HepG2 (cell line): Measurements from ENCODE around the gene CUL5. TPM values are rescaled to one million over a fixed set of nuclear protein-coding genes. Genes with fewer than 3 reads are reported as not detected.

Experiments
- AHR ChIP-seq: IDR thresholded peaks from 2 replicates; pipeline ENCODE4 v1.6.1; 2018; ENCODE audit warnings: missing genetic modification reagents, missing compliant biosample characterization
- IRX3 ChIP-seq: sonication (generic); formaldehyde crosslinking; IDR thresholded peaks from 2 replicates; pipeline ENCODE4 v1.8.1; 2023; ENCODE audit warnings: mild to moderate bottlenecking, low read depth, missing genetic modification reagents, borderline replicate concordance
- KLF13 ChIP-seq: sonication (generic); formaldehyde crosslinking; IDR thresholded peaks from 2 replicates; pipeline ENCODE4 v1.4.0; 2020; ENCODE audit warnings: mild to moderate bottlenecking, missing genetic modification reagents
- NAIF1 ChIP-seq: sonication (generic); formaldehyde crosslinking; IDR thresholded peaks from 2 replicates; pipeline ENCODE4 v1.5.0; 2020; ENCODE audit warnings: mild to moderate bottlenecking, missing genetic modification reagents, borderline replicate concordance
- PITX1 ChIP-seq: sonication (generic); formaldehyde crosslinking; IDR thresholded peaks from 2 replicates; pipeline ENCODE4 v1.5.1; 2020; ENCODE audit warnings: mild to moderate bottlenecking, missing genetic modification reagents
- SMAD1 ChIP-seq: sonication (generic); formaldehyde crosslinking; IDR thresholded peaks from 2 replicates; pipeline ENCODE4 v1.4.0; 2020; ENCODE audit warnings: missing genetic modification reagents, low read depth, mild to moderate bottlenecking, borderline replicate concordance
- STAT5B ChIP-seq: sonication (generic); formaldehyde crosslinking; IDR thresholded peaks from 2 replicates; pipeline ENCODE4 v1.4.0; 2020; ENCODE audit warnings: missing genetic modification reagents
- TBX2 ChIP-seq: sonication (generic); formaldehyde crosslinking; IDR thresholded peaks from 2 replicates; pipeline ENCODE4 v1.5.0; 2020; ENCODE audit warnings: missing genetic modification reagents, mild to moderate bottlenecking, borderline replicate concordance
- TBX3 ChIP-seq: fragments of 450-650 bp; IDR thresholded peaks from 2 replicates; pipeline ENCODE4 v1.6.1; 2017; ENCODE audit warnings: antibody characterized with exemption, mild to moderate bottlenecking, inconsistent platforms, borderline replicate concordance
- TEAD2 ChIP-seq: sonication (generic); formaldehyde crosslinking; IDR thresholded peaks from 2 replicates; pipeline ENCODE4 v1.9.0; 2021; ENCODE audit warnings: missing genetic modification reagents
- U2AF1 ChIP-seq: fragments of 200-400 bp; formaldehyde crosslinking; optimal IDR thresholded peaks from 2 replicates; pipeline ENCODE3; 2017; ENCODE audit warnings: mild to moderate bottlenecking, low read depth, low read length
- ZEB1 ChIP-seq: IDR thresholded peaks from 2 replicates; pipeline ENCODE4 v1.6.1; 2012; ENCODE audit warnings: mild to moderate bottlenecking, low read depth, inconsistent platforms; ENCODE audit not compliant: insufficient replicate concordance
- ZMYM2 ChIP-seq: sonication (generic); formaldehyde crosslinking; IDR thresholded peaks from 2 replicates; pipeline ENCODE4 v1.8.0; 2022; ENCODE audit warnings: mild to moderate bottlenecking, missing genetic modification reagents
- ZNF501 ChIP-seq: sonication (generic); formaldehyde crosslinking; IDR thresholded peaks from 2 replicates; pipeline ENCODE4 v1.5.1; 2020; ENCODE audit warnings: mild to moderate bottlenecking, moderate library complexity, missing genetic modification reagents
- ZNF567 ChIP-seq: sonication (generic); formaldehyde crosslinking; IDR thresholded peaks from 2 replicates; pipeline ENCODE4 v1.8.1; 2023; ENCODE audit warnings: mild to moderate bottlenecking, missing genetic modification reagents, borderline replicate concordance
- ZNF616 ChIP-seq: sonication (generic); formaldehyde crosslinking; IDR thresholded peaks from 2 replicates; pipeline ENCODE4 v1.5.0; 2020; ENCODE audit warnings: low read depth, mild to moderate bottlenecking, missing genetic modification reagents
- ZNF724P ChIP-seq: sonication (generic); formaldehyde crosslinking; IDR thresholded peaks from 2 replicates; pipeline ENCODE4 v1.8.0; 2022; ENCODE audit warnings: missing genetic modification reagents, borderline replicate concordance
- ZNF792 ChIP-seq: IDR thresholded peaks from 2 replicates; pipeline ENCODE4 v1.6.1; 2016
- ZNF891 ChIP-seq: sonication (generic); formaldehyde crosslinking; IDR thresholded peaks from 2 replicates; pipeline ENCODE4 v1.5.0; 2020; ENCODE audit warnings: mild to moderate bottlenecking, missing genetic modification reagents
- polyA plus RNA-seq, 8 experiments: library from polyadenylated mRNA; depleted of rRNA in 3 of 8; stranded (reverse) in 7 of 8; unstranded in 1 of 8; fragments of >200 nt; fragmentation: Illumina TruSeq in 4 of 8; extraction: Trizol in 4 of 8; gene quantifications; 2 replicates each; pipeline versions ENCODE4 v1.2.1 to v1.2.3, GENCODE V29; 2011 to 2016; ENCODE audit warnings: low read depth in 4 of 8, missing spikeins in 1 of 8, mixed read lengths in 1 of 8; ENCODE audit not compliant: insufficient read depth in 1 of 8
- total RNA-seq, 5 experiments: library from RNA; depleted of rRNA; stranded (reverse); fragments of >200 nt; fragmentation: Illumina TruSeq; extraction: Trizol; gene quantifications; 2 replicates each; pipeline ENCODE4 v1.2.3, GENCODE V29; 2016; ENCODE audit warnings: low read depth in 1 of 5
- TF ChIP-seq, protein P1 (sequence below): sonication (generic); formaldehyde crosslinking; IDR thresholded peaks from 2 replicates; pipeline ENCODE4 v1.8.0; 2022; ENCODE audit warnings: mild to moderate bottlenecking, missing genetic modification reagents, borderline replicate concordance
- TF ChIP-seq, protein P2 (sequence below): IDR thresholded peaks from 2 replicates; pipeline ENCODE4 v1.6.1; 2016
- TF ChIP-seq, protein P3 (sequence below): IDR thresholded peaks from 2 replicates; pipeline ENCODE4 v1.6.1; 2016; ENCODE audit warnings: low read depth
- TF ChIP-seq, protein P4 (sequence below): IDR thresholded peaks from 2 replicates; pipeline ENCODE4 v1.6.1; 2016; ENCODE audit warnings: mild to moderate bottlenecking, missing biosample characterization, missing genetic modification reagents
- TF ChIP-seq, protein P5 (sequence below): sonication (generic); formaldehyde crosslinking; IDR thresholded peaks from 2 replicates; pipeline ENCODE4 v1.4.0; 2020; ENCODE audit warnings: missing genetic modification reagents

CUL5 gene
- total and polyA plus RNA-seq, 2 of the 13 experiments (the other 11 are each of a cell fraction or from before 2014, with no cell fraction given), result 7.0 to 24.7 TPM

DNA sequence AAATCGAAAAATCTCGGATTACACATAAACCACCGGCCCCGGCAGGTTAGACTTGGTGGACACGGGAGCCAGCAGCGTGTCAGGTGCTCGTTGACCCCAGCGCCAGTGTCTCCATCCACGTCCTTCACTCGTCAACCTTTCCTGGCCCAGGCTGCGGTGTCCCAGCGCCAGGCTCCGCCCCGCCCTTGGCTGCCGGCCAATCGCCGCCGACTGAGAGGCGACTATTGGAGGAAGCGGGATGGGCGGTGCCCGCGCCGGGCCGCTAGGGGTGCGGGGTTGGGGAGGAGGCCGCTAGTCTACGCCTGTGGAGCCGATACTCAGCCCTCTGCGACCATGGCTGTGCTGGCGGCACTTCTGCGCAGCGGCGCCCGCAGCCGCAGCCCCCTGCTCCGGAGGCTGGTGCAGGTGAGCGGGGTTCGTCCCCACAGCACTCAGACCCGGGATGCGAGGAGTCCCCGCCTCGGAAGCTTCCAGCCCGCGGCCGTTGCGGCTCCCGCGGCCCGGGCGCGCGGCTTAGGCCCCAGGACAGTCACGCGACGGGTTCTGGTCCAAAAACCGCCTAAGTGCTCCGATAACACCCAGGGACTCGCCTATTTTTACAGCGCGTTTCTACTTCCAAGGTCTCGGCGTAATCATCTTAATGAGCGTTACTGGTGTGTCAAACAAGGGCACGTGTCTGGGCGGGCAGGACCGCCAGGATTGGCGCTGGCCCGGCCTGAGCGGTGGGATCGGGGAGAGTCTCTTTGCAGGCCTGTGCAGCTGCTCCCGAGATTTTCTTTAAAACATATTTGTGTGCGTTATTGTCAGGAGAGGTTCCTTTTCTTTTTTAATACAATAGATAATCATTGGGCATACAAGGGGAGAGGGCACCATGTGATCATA, 112.8 kb downstream of the CUL5 start, which contains the start of gene ACAT1 (continued):
- TF ChIP-seq, protein P1, sequence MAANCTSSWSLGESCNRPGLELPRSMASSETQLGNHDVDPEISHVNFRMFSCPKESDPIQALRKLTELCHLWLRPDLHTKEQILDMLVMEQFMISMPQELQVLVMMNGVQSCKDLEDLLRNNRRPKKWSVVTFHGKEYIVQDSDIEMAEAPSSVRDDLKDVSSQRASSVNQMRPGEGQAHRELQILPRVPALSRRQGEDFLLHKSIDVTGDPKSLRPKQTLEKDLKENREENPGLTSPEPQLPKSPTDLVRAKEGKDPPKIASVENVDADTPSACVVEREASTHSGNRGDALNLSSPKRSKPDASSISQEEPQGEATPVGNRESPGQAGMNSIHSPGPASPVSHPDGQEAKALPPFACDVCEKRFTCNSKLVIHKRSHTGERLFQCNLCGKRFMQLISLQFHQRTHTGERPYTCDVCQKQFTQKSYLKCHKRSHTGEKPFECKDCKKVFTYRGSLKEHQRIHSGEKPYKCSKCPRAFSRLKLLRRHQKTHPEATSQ (CRISPR knock-in tag), result 0 out of 2 replicates have a peak, but pooled peaks have one; percentile 34
- TF ChIP-seq IRX3, result peak; percentile 58; the same call in 1 of the 2 replicates
- TF ChIP-seq ZNF792 (CRISPR knock-in tag), result peak; percentile 51; the same call in 1 of the 2 replicates
- TF ChIP-seq ZNF891, result peak; percentile 85; the same call in 1 of the 2 replicates
- 0 out of 2 replicates have a peak, but pooled peaks have one; percentile 37 for TF ChIP-seq ZMYM2 (CRISPR knock-in tag)
- TF ChIP-seq, protein P2, sequence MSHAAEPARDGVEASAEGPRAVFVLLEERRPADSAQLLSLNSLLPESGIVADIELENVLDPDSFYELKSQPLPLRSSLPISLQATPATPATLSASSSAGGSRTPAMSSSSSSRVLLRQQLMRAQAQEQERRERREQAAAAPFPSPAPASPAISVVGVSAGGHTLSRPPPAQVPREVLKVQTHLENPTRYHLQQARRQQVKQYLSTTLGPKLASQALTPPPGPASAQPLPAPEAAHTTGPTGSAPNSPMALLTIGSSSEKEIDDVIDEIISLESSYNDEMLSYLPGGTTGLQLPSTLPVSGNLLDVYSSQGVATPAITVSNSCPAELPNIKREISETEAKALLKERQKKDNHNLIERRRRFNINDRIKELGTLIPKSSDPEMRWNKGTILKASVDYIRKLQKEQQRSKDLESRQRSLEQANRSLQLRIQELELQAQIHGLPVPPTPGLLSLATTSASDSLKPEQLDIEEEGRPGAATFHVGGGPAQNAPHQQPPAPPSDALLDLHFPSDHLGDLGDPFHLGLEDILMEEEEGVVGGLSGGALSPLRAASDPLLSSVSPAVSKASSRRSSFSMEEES (CRISPR knock-in tag), result peak; percentile 61
- TF ChIP-seq ZNF616 (CRISPR knock-in tag), result peak; percentile 50; the same call in 1 of the 2 replicates
- TF ChIP-seq SMAD1, result no peak
- no peak for TF ChIP-seq STAT5B (CRISPR knock-in tag)
- TF ChIP-seq ZNF567 (CRISPR knock-in tag), result no peak
- no peak for TF ChIP-seq ZEB1
- no peak for TF ChIP-seq U2AF1
- no peak for TF ChIP-seq PITX1
- no peak for TF ChIP-seq TBX3
- TF ChIP-seq TBX2 (CRISPR knock-in tag), result peak; percentile 82; the same call in 1 of the 2 replicates
- TF ChIP-seq, protein P3, sequence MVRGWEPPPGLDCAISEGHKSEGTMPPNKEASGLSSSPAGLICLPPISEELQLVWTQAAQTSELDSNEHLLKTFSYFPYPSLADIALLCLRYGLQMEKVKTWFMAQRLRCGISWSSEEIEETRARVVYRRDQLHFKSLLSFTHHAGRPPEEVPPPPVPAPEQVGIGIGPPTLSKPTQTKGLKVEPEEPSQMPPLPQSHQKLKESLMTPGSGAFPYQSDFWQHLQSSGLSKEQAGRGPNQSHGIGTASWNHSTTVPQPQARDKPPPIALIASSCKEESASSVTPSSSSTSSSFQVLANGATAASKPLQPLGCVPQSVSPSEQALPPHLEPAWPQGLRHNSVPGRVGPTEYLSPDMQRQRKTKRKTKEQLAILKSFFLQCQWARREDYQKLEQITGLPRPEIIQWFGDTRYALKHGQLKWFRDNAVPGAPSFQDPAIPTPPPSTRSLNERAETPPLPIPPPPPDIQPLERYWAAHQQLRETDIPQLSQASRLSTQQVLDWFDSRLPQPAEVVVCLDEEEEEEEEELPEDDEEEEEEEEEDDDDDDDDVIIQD (CRISPR knock-in tag), result peak; percentile 71
- TF ChIP-seq ZNF501, result peak; percentile 95
- no peak for TF ChIP-seq KLF13 (CRISPR knock-in tag)
- no peak for TF ChIP-seq TEAD2
- TF ChIP-seq, protein P4, sequence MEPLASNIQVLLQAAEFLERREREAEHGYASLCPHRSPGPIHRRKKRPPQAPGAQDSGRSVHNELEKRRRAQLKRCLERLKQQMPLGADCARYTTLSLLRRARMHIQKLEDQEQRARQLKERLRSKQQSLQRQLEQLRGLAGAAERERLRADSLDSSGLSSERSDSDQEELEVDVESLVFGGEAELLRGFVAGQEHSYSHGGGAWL (CRISPR knock-in tag), result peak; percentile 81
- TF ChIP-seq, protein P5, sequence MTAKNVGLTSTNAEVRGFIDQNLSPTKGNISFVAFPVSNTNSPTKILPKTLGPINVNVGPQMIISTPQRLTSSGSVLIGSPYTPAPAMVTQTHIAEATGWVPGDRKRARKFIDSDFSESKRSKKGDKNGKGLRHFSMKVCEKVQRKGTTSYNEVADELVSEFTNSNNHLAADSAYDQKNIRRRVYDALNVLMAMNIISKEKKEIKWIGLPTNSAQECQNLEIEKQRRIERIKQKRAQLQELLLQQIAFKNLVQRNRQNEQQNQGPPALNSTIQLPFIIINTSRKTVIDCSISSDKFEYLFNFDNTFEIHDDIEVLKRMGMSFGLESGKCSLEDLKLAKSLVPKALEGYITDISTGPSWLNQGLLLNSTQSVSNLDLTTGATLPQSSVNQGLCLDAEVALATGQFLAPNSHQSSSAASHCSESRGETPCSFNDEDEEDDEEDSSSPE (CRISPR knock-in tag), result peak; percentile 64; the same call in 1 of the 2 replicates
- no peak for TF ChIP-seq AHR (CRISPR knock-in tag)
- TF ChIP-seq NAIF1, result peak; percentile 88
- TF ChIP-seq ZNF724P (CRISPR knock-in tag), result no peak; the same call in 1 of the 2 replicates
